GM12878 (cell line): Measurements from ENCODE around the gene DCST1. TPM values are rescaled to one million over a fixed set of nuclear protein-coding genes. Genes with fewer than 3 reads are reported as not detected.

ENCODE experiments used
- polyA plus RNA-seq, 11 experiments: library from polyadenylated mRNA; depleted of rRNA in 4 of 11; unstranded in 6 of 11; stranded (reverse) in 5 of 11; fragments of >200 nt; fragmentation: Nextera tagmentation in 4 of 11; fragmentation: Illumina TruSeq in 1 of 11; extraction: Ambion mirVana in 4 of 11; extraction: Trizol in 1 of 11; gene quantifications; 1 replicate in 1 of 11; 2 replicates in 10 of 11; pipeline versions ENCODE4 v1.2.1 to v1.2.3, GENCODE V29; 2011 to 2016; ENCODE audit warnings: inconsistent platforms in 2 of 11, missing spikeins in 2 of 11, low read depth in 1 of 11
- total RNA-seq, 4 experiments: library from RNA; depleted of rRNA in 3 of 4; stranded (reverse); fragments of >200 nt in 3 of 4; fragmentation: Illumina TruSeq in 1 of 4; extraction: Trizol in 1 of 4; gene quantifications; 2 replicates each; pipeline versions ENCODE4 v1.2.1 to v1.2.3, GENCODE V29; 2013 to 2021

The DCST1 gene
- total and polyA plus RNA-seq, 10 of the 15 experiments (the other 5 are each of a cell fraction or from before 2014, with no cell fraction given), result not detected

Other genes with a start within 250 kb of the DCST1 start
Only the 7 nearest of the 24 such genes appear.
- 64.2 and 68.7 TPM in 2 replicates for gene FLAD1, start 50.5 kb upstream of the DCST1 start, total RNA-seq (2014; rRNA removed)
- 41.4 and 41.9 TPM in 2 replicates for gene FLAD1, start 50.5 kb upstream of the DCST1 start, total RNA-seq (2014; rRNA removed; fragmentation: Illumina TruSeq; extraction: Trizol)
- 53.6 and 61.5 TPM in 2 replicates for gene FLAD1, start 50.5 kb upstream of the DCST1 start, total RNA-seq (2021)
- 22.0 and 39.2 TPM in 2 replicates for gene FLAD1, start 50.5 kb upstream of the DCST1 start, polyA plus RNA-seq (2011; rRNA removed)
- gene FLAD1, start 50.5 kb upstream of the DCST1 start, polyA plus RNA-seq (2014; fragmentation: Illumina TruSeq; extraction: Trizol), result 29.9 and 51.6 TPM in 2 replicates
- gene FLAD1, start 50.5 kb upstream of the DCST1 start, polyA plus RNA-seq (2014; fragmentation: Nextera tagmentation; extraction: Ambion mirVana), result 10 to 100 TPM; 22.9 to 30.1 TPM
- gene FLAD1, start 50.5 kb upstream of the DCST1 start, polyA plus RNA-seq (2014; rRNA removed), result 78.7 and 85.7 TPM in 2 replicates
- 10 to 100 TPM; 82.5 to 93.4 TPM for gene FLAD1, start 50.5 kb upstream of the DCST1 start, polyA plus RNA-seq (2016; fragmentation: Nextera tagmentation; extraction: Ambion mirVana)
- gene LENEP, start 40.2 kb upstream of the DCST1 start, total RNA-seq (2014; rRNA removed), result 0.93 and 1.1 TPM in 2 replicates
- gene LENEP, start 40.2 kb upstream of the DCST1 start, total RNA-seq (2014; rRNA removed; fragmentation: Illumina TruSeq; extraction: Trizol), result 0.27 and 0.88 TPM in 2 replicates
- gene LENEP, start 40.2 kb upstream of the DCST1 start, total RNA-seq (2021), result 0.40 and 0.64 TPM in 2 replicates
- not detected in 2 replicates for gene LENEP, start 40.2 kb upstream of the DCST1 start, polyA plus RNA-seq (2011; rRNA removed)
- not detected in 2 replicates for gene LENEP, start 40.2 kb upstream of the DCST1 start, polyA plus RNA-seq (2014; fragmentation: Illumina TruSeq; extraction: Trizol)
- not detected for gene LENEP, start 40.2 kb upstream of the DCST1 start, polyA plus RNA-seq (2014; fragmentation: Nextera tagmentation; extraction: Ambion mirVana)
- gene LENEP, start 40.2 kb upstream of the DCST1 start, polyA plus RNA-seq (2014; rRNA removed), result not detected in 2 replicates
- not detected for gene LENEP, start 40.2 kb upstream of the DCST1 start, polyA plus RNA-seq (2016; fragmentation: Nextera tagmentation; extraction: Ambion mirVana)
- gene ZBTB7B, start 31.0 kb upstream of the DCST1 start, total RNA-seq (2014; rRNA removed), result 26.8 and 28.1 TPM in 2 replicates
- gene ZBTB7B, start 31.0 kb upstream of the DCST1 start, total RNA-seq (2014; rRNA removed; fragmentation: Illumina TruSeq; extraction: Trizol), result 13.1 and 13.4 TPM in 2 replicates
- 42.0 and 44.9 TPM in 2 replicates for gene ZBTB7B, start 31.0 kb upstream of the DCST1 start, total RNA-seq (2021)
- 9.1 and 20.6 TPM in 2 replicates for gene ZBTB7B, start 31.0 kb upstream of the DCST1 start, polyA plus RNA-seq (2011; rRNA removed)
- 2.8 and 9.2 TPM in 2 replicates for gene ZBTB7B, start 31.0 kb upstream of the DCST1 start, polyA plus RNA-seq (2014; fragmentation: Illumina TruSeq; extraction: Trizol)
- under 1 TPM; 0.11 to 0.13 TPM for gene ZBTB7B, start 31.0 kb upstream of the DCST1 start, polyA plus RNA-seq (2014; fragmentation: Nextera tagmentation; extraction: Ambion mirVana)
- gene ZBTB7B, start 31.0 kb upstream of the DCST1 start, polyA plus RNA-seq (2014; rRNA removed), result 33.0 and 33.5 TPM in 2 replicates
- 1 to 10 TPM; 2.6 to 3.1 TPM for gene ZBTB7B, start 31.0 kb upstream of the DCST1 start, polyA plus RNA-seq (2016; fragmentation: Nextera tagmentation; extraction: Ambion mirVana)
- not detected in 2 replicates for gene DCST2, start within 50 bp of the DCST1 start, total RNA-seq (2014; rRNA removed)
- not detected in 2 replicates for gene DCST2, start within 50 bp of the DCST1 start, total RNA-seq (2014; rRNA removed; fragmentation: Illumina TruSeq; extraction: Trizol)
- gene DCST2, start within 50 bp of the DCST1 start, total RNA-seq (2021), result 0.36 TPM in 1 of 2 replicates, not detected in the other
- gene DCST2, start within 50 bp of the DCST1 start, polyA plus RNA-seq (2011; rRNA removed), result 0.10 and 0.41 TPM in 2 replicates
- not detected in 2 replicates for gene DCST2, start within 50 bp of the DCST1 start, polyA plus RNA-seq (2014; fragmentation: Illumina TruSeq; extraction: Trizol)
- gene DCST2, start within 50 bp of the DCST1 start, polyA plus RNA-seq (2014; fragmentation: Nextera tagmentation; extraction: Ambion mirVana), result not detected
- 0.11 and 0.33 TPM in 2 replicates for gene DCST2, start within 50 bp of the DCST1 start, polyA plus RNA-seq (2014; rRNA removed)
- gene DCST2, start within 50 bp of the DCST1 start, polyA plus RNA-seq (2016; fragmentation: Nextera tagmentation; extraction: Ambion mirVana), result not detected
- gene ADAM15, start 17.5 kb downstream of the DCST1 start, total RNA-seq (2014; rRNA removed), result 21.7 and 28.9 TPM in 2 replicates
- 10.5 and 13.0 TPM in 2 replicates for gene ADAM15, start 17.5 kb downstream of the DCST1 start, total RNA-seq (2014; rRNA removed; fragmentation: Illumina TruSeq; extraction: Trizol)
- 30.0 and 38.8 TPM in 2 replicates for gene ADAM15, start 17.5 kb downstream of the DCST1 start, total RNA-seq (2021)
- gene ADAM15, start 17.5 kb downstream of the DCST1 start, polyA plus RNA-seq (2011; rRNA removed), result 3.1 and 6.4 TPM in 2 replicates
- 5.7 and 11.3 TPM in 2 replicates for gene ADAM15, start 17.5 kb downstream of the DCST1 start, polyA plus RNA-seq (2014; fragmentation: Illumina TruSeq; extraction: Trizol)
- gene ADAM15, start 17.5 kb downstream of the DCST1 start, polyA plus RNA-seq (2014; fragmentation: Nextera tagmentation; extraction: Ambion mirVana), result under 1 TPM; 0.29 to 0.79 TPM
- gene ADAM15, start 17.5 kb downstream of the DCST1 start, polyA plus RNA-seq (2014; rRNA removed), result 27.8 and 29.6 TPM in 2 replicates
- gene ADAM15, start 17.5 kb downstream of the DCST1 start, polyA plus RNA-seq (2016; fragmentation: Nextera tagmentation; extraction: Ambion mirVana), result 10 to 100 TPM; 16.4 to 18.7 TPM
- 8.7 and 14.1 TPM in 2 replicates for gene EFNA4, start 29.9 kb downstream of the DCST1 start, total RNA-seq (2014; rRNA removed)
- 3.4 and 4.3 TPM in 2 replicates for gene EFNA4, start 29.9 kb downstream of the DCST1 start, total RNA-seq (2014; rRNA removed; fragmentation: Illumina TruSeq; extraction: Trizol)
- gene EFNA4, start 29.9 kb downstream of the DCST1 start, total RNA-seq (2021), result 5.3 and 6.3 TPM in 2 replicates
- gene EFNA4, start 29.9 kb downstream of the DCST1 start, polyA plus RNA-seq (2011; rRNA removed), result 3.6 and 8.4 TPM in 2 replicates
- gene EFNA4, start 29.9 kb downstream of the DCST1 start, polyA plus RNA-seq (2014; fragmentation: Illumina TruSeq; extraction: Trizol), result 2.4 and 4.9 TPM in 2 replicates
- gene EFNA4, start 29.9 kb downstream of the DCST1 start, polyA plus RNA-seq (2014; fragmentation: Nextera tagmentation; extraction: Ambion mirVana), result 1 to 10 TPM in 1 of 2 experiments, under 1 TPM in 1; 0.52 to 1.3 TPM
- gene EFNA4, start 29.9 kb downstream of the DCST1 start, polyA plus RNA-seq (2014; rRNA removed), result 9.7 and 10.7 TPM in 2 replicates
- 1 to 10 TPM; 3.4 to 4.7 TPM for gene EFNA4, start 29.9 kb downstream of the DCST1 start, polyA plus RNA-seq (2016; fragmentation: Nextera tagmentation; extraction: Ambion mirVana)
- 1.1 and 1.3 TPM in 2 replicates for gene EFNA3, start 45.0 kb downstream of the DCST1 start, total RNA-seq (2014; rRNA removed)
- gene EFNA3, start 45.0 kb downstream of the DCST1 start, total RNA-seq (2014; rRNA removed; fragmentation: Illumina TruSeq; extraction: Trizol), result 0.64 and 0.67 TPM in 2 replicates
- 1.2 and 1.5 TPM in 2 replicates for gene EFNA3, start 45.0 kb downstream of the DCST1 start, total RNA-seq (2021)
- 2.3 and 5.4 TPM in 2 replicates for gene EFNA3, start 45.0 kb downstream of the DCST1 start, polyA plus RNA-seq (2011; rRNA removed)
- 0.55 and 1.00 TPM in 2 replicates for gene EFNA3, start 45.0 kb downstream of the DCST1 start, polyA plus RNA-seq (2014; fragmentation: Illumina TruSeq; extraction: Trizol)
- gene EFNA3, start 45.0 kb downstream of the DCST1 start, polyA plus RNA-seq (2014; fragmentation: Nextera tagmentation; extraction: Ambion mirVana), result under 1 TPM; 0.08 to 0.26 TPM
- 1.2 and 1.7 TPM in 2 replicates for gene EFNA3, start 45.0 kb downstream of the DCST1 start, polyA plus RNA-seq (2014; rRNA removed)
- 1 to 10 TPM in 1 of 2 experiments, under 1 TPM in 1; 0.81 to 1.1 TPM for gene EFNA3, start 45.0 kb downstream of the DCST1 start, polyA plus RNA-seq (2016; fragmentation: Nextera tagmentation; extraction: Ambion mirVana)